ENCODE measurements around the gene WDR33. TPM values are rescaled to one million over a fixed set of nuclear protein-coding genes. Genes with fewer than 3 reads are reported as not detected.

WDR33 gene
- total RNA-seq, 2 donors from 2014 or later: 25.4 to 41.9 TPM

GRCh38 chr2:127672341-127673224 is 138.4 kb downstream of the WDR33 start:
- Histone ChIP-seq H3K9me3 (no peaks in the 10 kb centered on the region), H3K27ac (peak overlapping the region; percentile 75 to 76), H3K27me3 (replicated peaks; ENCODE audit: insufficient read depth) (no peaks in the 10 kb centered on the region), H3K4me1 (replicated peaks) (no peaks in the 10 kb centered on the region), H3K4me3 (peak overlapping the region in 1 of 2 donors; percentile 56), H3K36me3 (no peaks in the 10 kb centered on the region)
- intact Hi-C loops (cut with DNase I): loop anchor here (10.0 kb wide), 2 partner anchors 148 to 268 kb away; partner anchors contain the start of gene IWS1
- no peak for DNase-seq (ENCODE audit: low spot score)
- TF ChIP-seq POLR2AphosphoS5 (IDR thresholded peaks at IDR 0.05): no peak
- TF ChIP-seq CTCF (IDR thresholded peaks at IDR 0.05): no peak
- no peak for TF ChIP-seq POLR2A (IDR thresholded peaks at IDR 0.05)
- WGBS: 71% methylated on average over 20 of the region's 20 CpGs

- intact Hi-C loops (cut with DNase I): loop anchor here (10.0 kb wide), 2 partner anchors 147 to 267 kb away; partner anchors contain the start of gene IWS1
- H3K4me3 ChIP-seq: no peak overlapping the region
- H3K27ac ChIP-seq: no peak overlapping the region
- DNase-seq (ENCODE audit: low spot score): no peak
- H3K9me3 ChIP-seq: no peaks in the 10 kb centered on the region
- no peaks in the 10 kb centered on the region for H3K36me3 ChIP-seq
- H3K27me3 ChIP-seq (replicated peaks; ENCODE audit: insufficient read depth): no peaks in the 10 kb centered on the region
- TF ChIP-seq POLR2A (IDR thresholded peaks at IDR 0.05) (no peak), POLR2AphosphoS5 (IDR thresholded peaks at IDR 0.05) (no peak)
- WGBS: 66% methylated on average over 14 of the region's 14 CpGs
- H3K4me1 ChIP-seq (replicated peaks): no peaks in the 10 kb centered on the region
Measured at GRCh38 chr2:127671557-127672302, 139.2 kb downstream of the WDR33 start.

GRCh38 chr2:127670957-127671290 is 140.0 kb downstream of the WDR33 start:
- Histone ChIP-seq H3K27me3 (replicated peaks; ENCODE audit: insufficient read depth) (no peaks in the 10 kb centered on the region), H3K36me3 (no peaks in the 10 kb centered on the region), H3K27ac (no peak overlapping the region), H3K9me3 (no peaks in the 10 kb centered on the region), H3K4me3 (no peak overlapping the region), H3K4me1 (replicated peaks) (no peaks in the 10 kb centered on the region)
- intact Hi-C loops (cut with DNase I): loop anchor here (10.0 kb wide), 2 partner anchors 146 to 266 kb away; partner anchors contain the start of gene IWS1
- DNase-seq (ENCODE audit: low spot score): no peak
- 68% methylated on average over 5 of the region's 5 CpGs for WGBS
- no peak for TF ChIP-seq POLR2AphosphoS5 (IDR thresholded peaks at IDR 0.05)
- TF ChIP-seq CTCF (IDR thresholded peaks at IDR 0.05): no peak
- TF ChIP-seq POLR2A (IDR thresholded peaks at IDR 0.05): no peak

DNA sequence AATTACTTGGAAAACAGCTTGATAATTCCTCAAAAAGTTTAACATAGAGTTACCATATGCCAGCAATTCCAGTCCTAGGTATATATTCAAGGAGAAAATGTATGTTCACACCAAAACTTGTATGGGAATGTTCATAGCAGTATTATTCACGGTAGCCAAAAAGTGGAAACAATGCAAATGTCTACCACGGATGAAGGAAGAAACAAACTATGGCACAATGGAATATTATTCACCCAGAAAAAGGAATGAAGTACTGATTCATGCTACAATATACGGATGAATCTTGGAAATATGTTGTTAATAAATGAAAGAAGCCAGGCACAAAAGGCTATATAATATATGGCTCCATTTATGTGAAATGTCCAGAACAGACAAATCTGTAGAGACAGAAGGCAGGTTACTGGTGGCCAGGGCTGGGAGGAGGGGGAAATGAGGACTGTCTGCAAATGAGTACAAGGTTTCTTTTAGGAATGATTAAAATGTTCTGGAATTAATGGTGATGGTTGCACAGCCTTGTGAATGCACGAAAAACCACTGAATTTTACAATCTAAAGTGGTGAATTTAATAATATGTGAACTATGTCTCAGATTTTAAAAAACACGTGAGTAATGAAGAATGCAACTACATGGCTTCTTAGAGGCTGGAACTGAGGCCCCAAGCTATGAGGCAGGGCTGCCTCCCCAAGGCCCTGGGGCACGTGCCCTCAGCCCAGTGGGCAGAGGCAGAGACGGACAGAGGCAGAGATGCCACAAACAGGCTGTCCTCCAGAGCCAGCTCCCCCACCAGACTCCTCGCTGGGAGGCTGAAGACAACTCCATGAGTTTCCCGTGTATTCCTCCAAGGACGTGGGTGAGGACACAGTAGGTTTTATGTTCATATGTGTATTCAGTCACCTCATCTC is 140.7 kb downstream of the WDR33 start:
- H3K27ac ChIP-seq: no peak overlapping the region
- intact Hi-C loops (cut with DNase I): loop anchor here (10.0 kb wide), 2 partner anchors 146 to 266 kb away; partner anchors contain the start of gene IWS1
- H3K27me3 ChIP-seq (replicated peaks; ENCODE audit: insufficient read depth): no peaks in the 10 kb centered on the region
- H3K4me1 ChIP-seq (replicated peaks): no peaks in the 10 kb centered on the region
- WGBS: 64% methylated on average over 10 of the region's 10 CpGs
- TF ChIP-seq POLR2AphosphoS5 (IDR thresholded peaks at IDR 0.05) (no peak), POLR2A (IDR thresholded peaks at IDR 0.05) (no peak), CTCF (IDR thresholded peaks at IDR 0.05) (no peak)
- H3K4me3 ChIP-seq: no peak overlapping the region
- DNase-seq (ENCODE audit: low spot score): no peak
- no peaks in the 10 kb centered on the region for H3K9me3 ChIP-seq
- H3K36me3 ChIP-seq: no peaks in the 10 kb centered on the region
